ENCODE measurements around the gene ZFP36L1.

DNA sequence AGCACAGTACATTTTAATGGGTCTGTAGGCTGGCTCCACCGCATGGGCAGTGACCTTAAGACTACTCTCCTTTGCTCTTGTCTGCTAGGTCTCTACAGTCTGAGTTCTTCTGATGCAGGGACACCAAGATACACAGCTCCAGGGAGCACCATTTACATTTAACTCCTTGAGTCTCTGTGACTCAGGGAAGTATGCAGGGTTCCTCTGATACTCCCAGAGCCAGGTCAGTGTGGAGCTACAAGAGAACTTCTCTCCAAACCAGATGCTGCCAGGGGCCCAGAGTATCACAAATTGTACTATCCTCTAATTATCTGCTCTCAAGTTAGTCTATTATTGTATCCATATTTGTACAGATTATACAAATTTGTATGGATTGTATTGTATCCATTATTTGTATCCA lies 15.2 kb downstream of the ZFP36L1 start:
- TF ChIP-seq, protein P1, sequence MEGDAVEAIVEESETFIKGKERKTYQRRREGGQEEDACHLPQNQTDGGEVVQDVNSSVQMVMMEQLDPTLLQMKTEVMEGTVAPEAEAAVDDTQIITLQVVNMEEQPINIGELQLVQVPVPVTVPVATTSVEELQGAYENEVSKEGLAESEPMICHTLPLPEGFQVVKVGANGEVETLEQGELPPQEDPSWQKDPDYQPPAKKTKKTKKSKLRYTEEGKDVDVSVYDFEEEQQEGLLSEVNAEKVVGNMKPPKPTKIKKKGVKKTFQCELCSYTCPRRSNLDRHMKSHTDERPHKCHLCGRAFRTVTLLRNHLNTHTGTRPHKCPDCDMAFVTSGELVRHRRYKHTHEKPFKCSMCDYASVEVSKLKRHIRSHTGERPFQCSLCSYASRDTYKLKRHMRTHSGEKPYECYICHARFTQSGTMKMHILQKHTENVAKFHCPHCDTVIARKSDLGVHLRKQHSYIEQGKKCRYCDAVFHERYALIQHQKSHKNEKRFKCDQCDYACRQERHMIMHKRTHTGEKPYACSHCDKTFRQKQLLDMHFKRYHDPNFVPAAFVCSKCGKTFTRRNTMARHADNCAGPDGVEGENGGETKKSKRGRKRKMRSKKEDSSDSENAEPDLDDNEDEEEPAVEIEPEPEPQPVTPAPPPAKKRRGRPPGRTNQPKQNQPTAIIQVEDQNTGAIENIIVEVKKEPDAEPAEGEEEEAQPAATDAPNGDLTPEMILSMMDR (IDR thresholded peaks at IDR 0.05), result no peak
- TF ChIP-seq EZH2 (IDR thresholded peaks at IDR 0.05), result no peak
